ENCODE measurements around the gene METTL17. TPM values are rescaled to one million over a fixed set of nuclear protein-coding genes. Genes with fewer than 3 reads are reported as not detected.

Gene METTL17
- total and polyA plus RNA-seq, 2 of the 13 experiments (the other 11 are each of a cell fraction or from before 2014, with no cell fraction given) = 122 to 199 TPM

- Histone ChIP-seq H3K36me3 (replicated peaks in 1 of 2; ENCODE audit: control insufficient read depth in 1 of 2, insufficient read depth in 2 of 2, low read length in 2 of 2) (peaks cover 9 to 19% of the 10 kb centered on the region in 2 experiments; a peak in 4 of 5 replicates), H2AFZ (ENCODE audit: low read length) (peak overlapping the region; percentile 77), H3K4me2 (ENCODE audit: low read depth, low read length) (peak overlapping the region; percentile 77), H3K9ac (ENCODE audit: insufficient read depth, low read depth, low read length) (peak overlapping the region; percentile 43; the same call in 1 of the 2 replicates), H3K9me3 (ENCODE audit: low read length) (no peaks in the 10 kb centered on the region), H3K4me1 (ENCODE audit: insufficient read depth, low read length) (peaks cover 26% of the 10 kb centered on the region), H3K4me3 (replicated peaks in 1 of 3; ENCODE audit: insufficient read depth in 1 of 3, low read depth in 2 of 3, low read length in 3 of 3) (peak overlapping the region; percentile 17 to 94 (median 72); a peak in 4 of 6 replicates), H3K27me3 (ENCODE audit: control insufficient read depth in 1 of 2, insufficient read depth in 2 of 2, low read length in 2 of 2) (peaks cover 0 to under 1% of the 10 kb centered on the region in 2 experiments; a peak in 2 of 5 replicates), H3K27ac (ENCODE audit: extremely low read length, insufficient read depth, low read length) (peak overlapping the region; percentile 27), H3K79me2 (ENCODE audit: insufficient read depth, low read length) (peaks cover 13% of the 10 kb centered on the region), H4K20me1 (ENCODE audit: insufficient read depth, low read length) (0 out of 2 replicates have a peak, but pooled peaks cover 3% of the 10 kb centered on the region)
- FAIRE-seq (no peak), DNase-seq (ENCODE audit: low spot score) (no peak), ATAC-seq (no peak)
- TF ChIP-seq THAP9 (CRISPR knock-in tag; IDR thresholded peaks at IDR 0.05; ENCODE audit: borderline replicate concordance) = 0 out of 2 replicates have a peak, but pooled peaks have one; percentile 35
- no peak for TF ChIP-seq SUZ12 (IDR thresholded peaks at IDR 0.05; ENCODE audit: low read depth, low read length)
- TF ChIP-seq ZNF878 (CRISPR knock-in tag; IDR thresholded peaks at IDR 0.05) = 0 out of 2 replicates have a peak, but pooled peaks have one; percentile 10
- in situ Hi-C loops (cut with HindIII; ENCODE audit: extremely low pct_ligation_motif_present, low pct_unique_long_range_greater_than_20kb) (loop anchor here (25.0 kb wide), 1 partner anchor 652 kb away; the partner anchor contains the start of genes CCNB1IP1 and PARP2), intact Hi-C loops (cut with micrococcal nuclease; ENCODE audit: unreplicated experiment) (no loop called here)
- BruUV-seq (replicated peaks) = TSS peak; percentile 89
- ChIA-PET POLR2A (interaction anchor here (0.9 kb wide), 1 partner anchor 14 kb away, joined by 3 read pairs; no protein-coding TSS in a partner anchor), CTCF (ENCODE audit: low intra/inter-chr PET ratio, low total read pairs) (interaction anchor here (0.8 kb wide), 1 partner anchor 104 kb away, joined by 4 read pairs; no protein-coding TSS in a partner anchor)
- 93% methylated on average over 15 of the region's 15 CpGs for WGBS (ENCODE audit: low lambda C conversion rate)
These were observed 886 bp upstream of the METTL17 start for GRCh38 chr14:20988717-20989470.

Data from HepG2 (cell line).